KMS-11 (cell line): Measurements from ENCODE around the gene PDS5B.

Source experiments
- H2AFZ ChIP-seq: fragments of 200-600 bp; sonication (generic); 2 replicates; pipeline ENCODE4 v1.6.1; 2016; ENCODE audit warnings: antibody characterized with exemption, mixed run types, low read depth
- H3K27ac ChIP-seq: fragments of 200-600 bp; sonication (generic); 2 replicates; pipeline ENCODE4 v1.6.1; 2016; ENCODE audit warnings: mild to moderate bottlenecking, mixed run types
- H3K27me3 ChIP-seq: fragments of 200-600 bp; sonication (generic); 2 replicates; pipeline ENCODE4 v1.6.1; 2017; ENCODE audit warnings: mild to moderate bottlenecking, low read depth, mixed run types, moderate library complexity; ENCODE audit not compliant: insufficient read depth
- H3K36me3 ChIP-seq: fragments of 200-600 bp; sonication (generic); 2 replicates; pipeline ENCODE4 v1.6.1; 2017; ENCODE audit warnings: mild to moderate bottlenecking, mixed run types; ENCODE audit not compliant: insufficient read depth
- H3K4me1 ChIP-seq: fragments of 200-600 bp; sonication (generic); 2 replicates; pipeline ENCODE4 v1.6.1; 2016; ENCODE audit warnings: mild to moderate bottlenecking, low read depth, mixed run types; ENCODE audit not compliant: poor library complexity, severe bottlenecking
- H3K4me2 ChIP-seq: fragments of 200-600 bp; sonication (generic); 2 replicates; pipeline ENCODE4 v1.7.0; 2016; ENCODE audit warnings: mild to moderate bottlenecking, mixed run types
- H3K4me3 ChIP-seq: fragments of 200-600 bp; sonication (generic); IDR thresholded peaks from 2 replicates; pipeline ENCODE4 v1.6.1; 2017; ENCODE audit warnings: low read depth, low read length, mixed read lengths; ENCODE audit not compliant: insufficient read depth
- H3K79me2 ChIP-seq: fragments of 200-600 bp; sonication (generic); 2 replicates; pipeline ENCODE4 v1.6.1; 2016; ENCODE audit warnings: low read depth, mixed run types; ENCODE audit not compliant: insufficient read depth
- H3K9ac ChIP-seq: fragments of 200-600 bp; sonication (generic); 2 replicates; pipeline ENCODE4 v1.6.1; 2016; ENCODE audit warnings: mild to moderate bottlenecking, mixed run types
- H4K20me1 ChIP-seq: fragments of 200-600 bp; sonication (generic); 2 replicates; pipeline ENCODE4 v1.6.1; 2016; ENCODE audit warnings: mild to moderate bottlenecking, mixed run types; ENCODE audit not compliant: insufficient read depth
- CTCF ChIP-seq: fragments of 200-600 bp; sonication (generic); conservative IDR thresholded peaks from 2 replicates; pipeline ENCODE4 v1.6.1; 2017; ENCODE audit warnings: low read depth, mild to moderate bottlenecking, antibody characterized with exemption, low read length, moderate library complexity, mixed read lengths

PDS5B gene

GRCh38 chr13:32622827-32623226, 36.6 kb downstream of the PDS5B start:
- H3K79me2 ChIP-seq = peaks cover 57% of the 10 kb centered on the region; the same call in 1 of the 2 replicates

GRCh38 chr13:32624441-32624840, 38.2 kb downstream of the PDS5B start:
- Histone ChIP-seq H4K20me1 (no peaks in the 10 kb centered on the region), H3K79me2 (peaks cover 44% of the 10 kb centered on the region; the same call in 1 of the 2 replicates), H3K4me1 (no peaks in the 10 kb centered on the region), H3K4me2 (no peak overlapping the region), H2AFZ (no peak overlapping the region), H3K9ac (no peak overlapping the region), H3K4me3 (no peak overlapping the region), H3K27me3 (no peaks in the 10 kb centered on the region), H3K36me3 (no peaks in the 10 kb centered on the region), H3K27ac (no peak overlapping the region)
- no peak for TF ChIP-seq CTCF

More at GRCh38 chr13:32622827-32623226, 36.6 kb downstream of the PDS5B start:
- Histone ChIP-seq H3K27me3 (no peaks in the 10 kb centered on the region), H3K27ac (no peak overlapping the region), H2AFZ (no peak overlapping the region), H4K20me1 (no peaks in the 10 kb centered on the region), H3K9ac (no peak overlapping the region), H3K4me2 (no peak overlapping the region), H3K4me3 (no peak overlapping the region), H3K36me3 (no peaks in the 10 kb centered on the region), H3K4me1 (no peaks in the 10 kb centered on the region)
- TF ChIP-seq CTCF = no peak

- no peaks in the 10 kb centered on the region for H4K20me1 ChIP-seq
- no peak overlapping the region for H3K9ac ChIP-seq
- H3K27ac ChIP-seq = no peak overlapping the region
- TF ChIP-seq CTCF = no peak
- no peaks in the 10 kb centered on the region for H3K27me3 ChIP-seq
- peaks cover 27% of the 10 kb centered on the region; the same call in 1 of the 2 replicates for H3K79me2 ChIP-seq
- H2AFZ ChIP-seq = no peak overlapping the region
- no peaks in the 10 kb centered on the region for H3K36me3 ChIP-seq
- no peaks in the 10 kb centered on the region for H3K4me1 ChIP-seq
- H3K4me3 ChIP-seq = no peak overlapping the region
- H3K4me2 ChIP-seq = no peak overlapping the region
Measured at GRCh38 chr13:32627793-32628192, 41.5 kb downstream of the PDS5B start.

- H3K4me3 ChIP-seq = no peak overlapping the region
- TF ChIP-seq CTCF = no peak
- no peaks in the 10 kb centered on the region for H3K4me1 ChIP-seq
- H2AFZ ChIP-seq = no peak overlapping the region
- no peak overlapping the region for H3K9ac ChIP-seq
- no peak overlapping the region for H3K4me2 ChIP-seq
- H3K27ac ChIP-seq = no peak overlapping the region
- no peaks in the 10 kb centered on the region for H3K27me3 ChIP-seq
- H3K79me2 ChIP-seq = peaks cover 21% of the 10 kb centered on the region; the same call in 1 of the 2 replicates
- H4K20me1 ChIP-seq = no peaks in the 10 kb centered on the region
- H3K36me3 ChIP-seq = no peaks in the 10 kb centered on the region
Measured at GRCh38 chr13:32629313-32629712, 43.1 kb downstream of the PDS5B start.
